HT1080 (cell line): Measurements from ENCODE around the gene PASK. TPM values are rescaled to one million over a fixed set of nuclear protein-coding genes. Genes with fewer than 3 reads are reported as not detected.
A peak's percentile ranks its signal among the peaks of the same experiment; 100 is the strongest.

Source experiments
- DNase-seq: peaks from one replicate; pipeline ENCODE4 v3.0.0-alpha.2; 2015; ENCODE audit warnings: low read depth
- total RNA-seq: library from RNA; depleted of rRNA; stranded (reverse); fragments of >200 nt; shearing (Covaris generic); gene quantifications from 2 replicates; pipeline ENCODE4 v1.2.3, GENCODE V29; 2014

PASK gene
- total RNA-seq, 1 experiment from 2014 or later = 6.7 TPM

- no peak for DNase-seq
Observed at GRCh38 chr2:241180495-241180894, 31.2 kb upstream of the PASK start.

GRCh38 chr2:241179899-241180298 is 30.6 kb upstream of the PASK start:
- DNase-seq = no peak

- no peak for DNase-seq
Observed at GRCh38 chr2:241178961-241179360, 29.7 kb upstream of the PASK start.

- no peak for DNase-seq
Observed at GRCh38 chr2:241177526-241178334, 28.5 kb upstream of the PASK start.

- no peak for DNase-seq
Observed at GRCh38 chr2:241173557-241173956, 24.3 kb upstream of the PASK start.

GRCh38 chr2:241168366-241168765 is 19.1 kb upstream of the PASK start:
- no peak for DNase-seq

- DNase-seq = no peak
Observed at GRCh38 chr2:241163601-241164118, 14.4 kb upstream of the PASK start.

- peak; percentile 72 for DNase-seq
Observed at GRCh38 chr2:241161646-241162281, 12.5 kb upstream of the PASK start.

- DNase-seq = no peak
Observed at GRCh38 chr2:241160318-241160717, 11.0 kb upstream of the PASK start.

GRCh38 chr2:241159116-241159515 is 9.8 kb upstream of the PASK start:
- DNase-seq = no peak

- no peak for DNase-seq
Observed at GRCh38 chr2:241158546-241158900, 9.3 kb upstream of the PASK start.

- peak; percentile 86 for DNase-seq
Observed at GRCh38 chr2:241157841-241158545, 8.7 kb upstream of the PASK start.

GRCh38 chr2:241156971-241157441 is 7.7 kb upstream of the PASK start:
- DNase-seq = no peak

GRCh38 chr2:241155936-241156335 is 6.7 kb upstream of the PASK start:
- DNase-seq = no peak

GRCh38 chr2:241154915-241155314 is 5.6 kb upstream of the PASK start:
- DNase-seq = no peak

- DNase-seq = peak; percentile 81
Observed at GRCh38 chr2:241153616-241154015, 4.3 kb upstream of the PASK start.

- DNase-seq = no peak
Observed at GRCh38 chr2:241151934-241152660, 2.8 kb upstream of the PASK start.

- no peak for DNase-seq
Observed at GRCh38 chr2:241150660-241151530, 1.6 kb upstream of the PASK start.

GRCh38 chr2:241149925-241150659 is 820 bp upstream of the PASK start, which contains the start of gene PPP1R7:
TSS of gene PPP1R7 (plus strand) at chr2:241150467. CDS start at chr2:241150496, 29 bp downstream.
- peak; percentile 93 for DNase-seq

GRCh38 chr2:241149675-241149924 is 328 bp upstream of the PASK start:
- DNase-seq = no peak
